ENCODE results near the gene BST1. TPM values are rescaled to one million over a fixed set of nuclear protein-coding genes. Genes with fewer than 3 reads are reported as not detected.
A peak's percentile ranks its signal among the peaks of the same experiment; 100 is the strongest.

The BST1 gene
- total and polyA plus RNA-seq, 5 donors: 6.3 to 10.9 (median 9.4) TPM

- H3K4me3 ChIP-seq (ENCODE audit: low read length): no peak overlapping the region
- ATAC-seq (no peak), DNase-seq (no peak)
- no peaks in the 10 kb centered on the region for H3K27me3 ChIP-seq (ENCODE audit: control insufficient read depth, insufficient read depth)
- H3K9me3 ChIP-seq (ENCODE audit: control insufficient read depth, low read length): no peaks in the 10 kb centered on the region
- intact Hi-C loops (cut with DNase I): no loop called here
- no peaks in the 10 kb centered on the region for H3K4me1 ChIP-seq (ENCODE audit: control insufficient read depth, insufficient read depth, low read length)
- H3K27ac ChIP-seq (ENCODE audit: low read length): no peak overlapping the region
- WGBS: 43% methylated on average over 6 of the region's 6 CpGs
These were observed 63.2 kb downstream of the BST1 start for GRCh38 chr4:15765910-15766697.

GRCh38 chr4:15766821-15767220, 64.0 kb downstream of the BST1 start:
- no peak for ATAC-seq
- no peak for DNase-seq
- intact Hi-C loops (cut with DNase I): no loop called here
- Histone ChIP-seq H3K27ac (ENCODE audit: low read length) (no peak overlapping the region), H3K27me3 (ENCODE audit: control insufficient read depth, insufficient read depth) (no peaks in the 10 kb centered on the region), H3K4me1 (ENCODE audit: control insufficient read depth, insufficient read depth, low read length) (no peaks in the 10 kb centered on the region), H3K4me3 (ENCODE audit: low read length) (no peak overlapping the region), H3K9me3 (ENCODE audit: control insufficient read depth, low read length) (no peaks in the 10 kb centered on the region)
- 84% methylated on average over 8 of the region's 8 CpGs for WGBS

- intact Hi-C loops (cut with DNase I): no loop called here
- ATAC-seq (no peak), DNase-seq (no peak)
- Histone ChIP-seq H3K4me3 (ENCODE audit: low read length) (no peak overlapping the region), H3K4me1 (ENCODE audit: control insufficient read depth, insufficient read depth, low read length) (no peaks in the 10 kb centered on the region), H3K9me3 (ENCODE audit: control insufficient read depth, low read length) (no peaks in the 10 kb centered on the region), H3K27ac (ENCODE audit: low read length) (no peak overlapping the region), H3K27me3 (ENCODE audit: control insufficient read depth, insufficient read depth) (no peaks in the 10 kb centered on the region)
- WGBS: 57% methylated on average over 2 of the region's 2 CpGs
These were observed 66.3 kb downstream of the BST1 start for GRCh38 chr4:15769202-15769601.

GRCh38 chr4:15771216-15772058, 68.6 kb downstream of the BST1 start:
- intact Hi-C loops (cut with DNase I): no loop called here

GRCh38 chr4:15774020-15774420, 71.2 kb downstream of the BST1 start:
- Histone ChIP-seq H3K4me1 (ENCODE audit: control insufficient read depth, insufficient read depth, low read length) (no peaks in the 10 kb centered on the region), H3K27ac (ENCODE audit: low read length) (no peak overlapping the region), H3K4me3 (ENCODE audit: low read length) (no peak overlapping the region), H3K27me3 (ENCODE audit: control insufficient read depth, insufficient read depth) (no peaks in the 10 kb centered on the region), H3K9me3 (ENCODE audit: control insufficient read depth, low read length) (no peaks in the 10 kb centered on the region)
- ATAC-seq: no peak
- no peak for DNase-seq
- intact Hi-C loops (cut with DNase I): no loop called here
- 85% methylated on average over 4 of the region's 4 CpGs for WGBS

More at GRCh38 chr4:15771216-15772058, 68.6 kb downstream of the BST1 start:
- ATAC-seq (no peak), DNase-seq (no peak)
- no peak overlapping the region for H3K4me3 ChIP-seq (ENCODE audit: low read length)
- no peaks in the 10 kb centered on the region for H3K4me1 ChIP-seq (ENCODE audit: control insufficient read depth, insufficient read depth, low read length)
- H3K27ac ChIP-seq (ENCODE audit: low read length): no peak overlapping the region
- WGBS: 61% methylated on average over 3 of the region's 3 CpGs
- H3K27me3 ChIP-seq (ENCODE audit: control insufficient read depth, insufficient read depth): no peaks in the 10 kb centered on the region
- no peaks in the 10 kb centered on the region for H3K9me3 ChIP-seq (ENCODE audit: control insufficient read depth, low read length)

- H3K9me3 ChIP-seq (ENCODE audit: control insufficient read depth, low read length): no peaks in the 10 kb centered on the region
- no peaks in the 10 kb centered on the region for H3K27me3 ChIP-seq (ENCODE audit: control insufficient read depth, insufficient read depth)
- no peak overlapping the region for H3K4me3 ChIP-seq (ENCODE audit: low read length)
- no peak for ATAC-seq
- WGBS: 81% methylated on average over 5 of the region's 5 CpGs
- intact Hi-C loops (cut with DNase I): no loop called here
- DNase-seq: no peak
- H3K27ac ChIP-seq (ENCODE audit: low read length): no peak overlapping the region
- H3K4me1 ChIP-seq (ENCODE audit: control insufficient read depth, insufficient read depth, low read length): no peaks in the 10 kb centered on the region
These were observed 74.2 kb downstream of the BST1 start for GRCh38 chr4:15776871-15777648.

GRCh38 chr4:15777697-15778288, 74.9 kb downstream of the BST1 start:
- no peaks in the 10 kb centered on the region for H3K27me3 ChIP-seq (ENCODE audit: control insufficient read depth, insufficient read depth)
- no peak overlapping the region for H3K4me3 ChIP-seq (ENCODE audit: low read length)
- no peaks in the 10 kb centered on the region for H3K9me3 ChIP-seq (ENCODE audit: control insufficient read depth, low read length)
- peak in 1 of 2 donors; percentile 7 for ATAC-seq
- no peak for DNase-seq
- no peaks in the 10 kb centered on the region for H3K4me1 ChIP-seq (ENCODE audit: control insufficient read depth, insufficient read depth, low read length)
- intact Hi-C loops (cut with DNase I): no loop called here
- WGBS: 74% methylated on average over 7 of the region's 7 CpGs
- no peak overlapping the region for H3K27ac ChIP-seq (ENCODE audit: low read length)

- peak; percentile 56 to 81 (median 77) for DNase-seq
- H3K9me3 ChIP-seq (ENCODE audit: control insufficient read depth, low read length): no peaks in the 10 kb centered on the region
- H3K27me3 ChIP-seq (ENCODE audit: control insufficient read depth, insufficient read depth): no peaks in the 10 kb centered on the region
- H3K4me1 ChIP-seq (ENCODE audit: control insufficient read depth, insufficient read depth, low read length): no peaks in the 10 kb centered on the region
- H3K27ac ChIP-seq (ENCODE audit: low read length): peak within 1 kb of the TSS; percentile 29
- ATAC-seq: peak; percentile 78 to 81
- peak within 1 kb of the TSS; percentile 65 for H3K4me3 ChIP-seq (ENCODE audit: low read length)
- intact Hi-C loops (cut with DNase I): no loop called here
- under 1% methylated on average over 76 of the region's 76 CpGs for WGBS
These were observed 75.7 kb downstream of the BST1 start, which contains the start of gene CD38 for GRCh38 chr4:15778289-15779241. TSS of gene CD38 (plus strand) at chr4:15778328. CDS start at chr4:15778415, 87 bp downstream.

GRCh38 chr4:15779306-15779705, 76.4 kb downstream of the BST1 start:
- DNase-seq: peak; percentile 65 to 87 (median 68)
- Histone ChIP-seq H3K9me3 (ENCODE audit: control insufficient read depth, low read length) (no peaks in the 10 kb centered on the region), H3K4me3 (ENCODE audit: low read length) (peak overlapping the region; percentile 65), H3K27me3 (ENCODE audit: control insufficient read depth, insufficient read depth) (no peaks in the 10 kb centered on the region), H3K4me1 (ENCODE audit: control insufficient read depth, insufficient read depth, low read length) (no peaks in the 10 kb centered on the region), H3K27ac (ENCODE audit: low read length) (peak overlapping the region; percentile 33)
- WGBS: 1% methylated on average over 14 of the region's 14 CpGs
- ATAC-seq: peak; percentile 84 to 88
- intact Hi-C loops (cut with DNase I): no loop called here

GRCh38 chr4:15779809-15780208, 76.9 kb downstream of the BST1 start:
- Histone ChIP-seq H3K4me3 (ENCODE audit: low read length) (peak overlapping the region; percentile 65), H3K27ac (ENCODE audit: low read length) (no peak overlapping the region), H3K4me1 (ENCODE audit: control insufficient read depth, insufficient read depth, low read length) (no peaks in the 10 kb centered on the region), H3K9me3 (ENCODE audit: control insufficient read depth, low read length) (no peaks in the 10 kb centered on the region), H3K27me3 (ENCODE audit: control insufficient read depth, insufficient read depth) (no peaks in the 10 kb centered on the region)
- 73% methylated on average over 1 of the region's 1 CpG for WGBS
- intact Hi-C loops (cut with DNase I): no loop called here
- ATAC-seq (no peak), DNase-seq (no peak)
